ENCODE results near the gene NDN. TPM values are rescaled to one million over a fixed set of nuclear protein-coding genes. Genes with fewer than 3 reads are reported as not detected.

Gene NDN
- total RNA-seq, 2 donors from 2014 or later: 51.6 to 72.2 TPM

- DNase-seq (ENCODE audit: low spot score): no peak
- H3K9me3 ChIP-seq: no peaks in the 10 kb centered on the region
- no peaks in the 10 kb centered on the region for H3K27me3 ChIP-seq
- no peaks in the 10 kb centered on the region for H3K4me1 ChIP-seq
- no peak overlapping the region for H3K4me3 ChIP-seq
- no peak overlapping the region for H3K27ac ChIP-seq
- no peak for TF ChIP-seq CTCF (IDR thresholded peaks at IDR 0.05)
- H3K36me3 ChIP-seq: no peaks in the 10 kb centered on the region
Observed at GRCh38 chr15:23663232-23663631, 23.9 kb downstream of the NDN start.

- Histone ChIP-seq H3K4me3 (no peak overlapping the region), H3K9me3 (no peaks in the 10 kb centered on the region), H3K27ac (no peak overlapping the region), H3K36me3 (no peaks in the 10 kb centered on the region), H3K4me1 (peaks cover 0 to 11% of the 10 kb centered on the region in 2 donors), H3K27me3 (peaks cover 0 to 3% of the 10 kb centered on the region in 2 donors)
- peak; percentile 23 to 65 for TF ChIP-seq CTCF (IDR thresholded peaks at IDR 0.05)
- no peak for DNase-seq (ENCODE audit: low spot score)
Observed at GRCh38 chr15:23648920-23649515, 38.1 kb downstream of the NDN start.

- H3K36me3 ChIP-seq: no peaks in the 10 kb centered on the region
- no peak within 1 kb of the TSS for H3K27ac ChIP-seq
- H3K4me3 ChIP-seq: peak within 1 kb of the TSS in 1 of 2 donors; percentile 34
- TF ChIP-seq CTCF (IDR thresholded peaks at IDR 0.05): no peak
- H3K4me1 ChIP-seq: peaks cover 0 to 11% of the 10 kb centered on the region in 2 donors
- no peak for DNase-seq (ENCODE audit: low spot score)
- H3K27me3 ChIP-seq: peaks cover 0 to 3% of the 10 kb centered on the region in 2 donors
- no peaks in the 10 kb centered on the region for H3K9me3 ChIP-seq
Observed at GRCh38 chr15:23647421-23648370, 39.4 kb downstream of the NDN start, which contains the start of gene MAGEL2. TSS of gene MAGEL2 (minus strand) at chr15:23647867. CDS start at chr15:23647742, 125 bp downstream.

- Histone ChIP-seq H3K27ac (no peak overlapping the region), H3K4me3 (peak overlapping the region in 1 of 2 donors; percentile 34), H3K4me1 (peaks cover 0 to 11% of the 10 kb centered on the region in 2 donors), H3K9me3 (no peaks in the 10 kb centered on the region), H3K36me3 (no peaks in the 10 kb centered on the region), H3K27me3 (peaks cover 0 to 3% of the 10 kb centered on the region in 2 donors)
- DNase-seq (ENCODE audit: low spot score): no peak
- no peak for TF ChIP-seq CTCF (IDR thresholded peaks at IDR 0.05)
Observed at GRCh38 chr15:23647001-23647295, 40.2 kb downstream of the NDN start.

- Histone ChIP-seq H3K27ac (no peak overlapping the region), H3K9me3 (no peaks in the 10 kb centered on the region), H3K36me3 (no peaks in the 10 kb centered on the region), H3K4me3 (no peak overlapping the region), H3K27me3 (peaks cover 0 to 3% of the 10 kb centered on the region in 2 donors), H3K4me1 (peaks cover 0 to 11% of the 10 kb centered on the region in 2 donors)
- no peak for DNase-seq (ENCODE audit: low spot score)
- no peak for TF ChIP-seq CTCF (IDR thresholded peaks at IDR 0.05)
Observed at GRCh38 chr15:23646165-23647000, 40.7 kb downstream of the NDN start.

Data from right atrium auricular region (tissue), 2 donors.